ENCODE data around the gene HTR2B. TPM values are rescaled to one million over a fixed set of nuclear protein-coding genes. Genes with fewer than 3 reads are reported as not detected.

HTR2B gene
- total RNA-seq, 4 donors from 2014 or later = 0.09 TPM; not detected in 3

GRCh38 chr2:231130336-231131056 is 5.7 kb upstream of the HTR2B start:
- ATAC-seq (no peak), DNase-seq (no peak)
- Histone ChIP-seq H3K27me3 (no peaks in the 10 kb centered on the region), H3K36me3 (no peaks in the 10 kb centered on the region), H3K9me3 (no peaks in the 10 kb centered on the region), H3K4me1 (peaks cover 17 to 34% of the 10 kb centered on the region in 2 donors), H3K4me3 (no peak overlapping the region), H3K27ac (no peak overlapping the region)
- in situ Hi-C loops (cut with MboI; ENCODE audit: low sequenced_read_pairs in 4 of 4) = no loop called here
- intact Hi-C loops (cut with DNase I; ENCODE audit: low total_unique reads) = no loop called here
- no peak for TF ChIP-seq CTCF (IDR thresholded peaks at IDR 0.05 in 4 of 5, conservative IDR thresholded peaks at IDR 0.05 in 1 of 5)
- no peak for TF ChIP-seq POLR2A (IDR thresholded peaks at IDR 0.05)

GRCh38 chr2:231129216-231129615 is 4.4 kb upstream of the HTR2B start:
- Histone ChIP-seq H3K36me3 (no peaks in the 10 kb centered on the region), H3K9me3 (no peaks in the 10 kb centered on the region), H3K27me3 (no peaks in the 10 kb centered on the region), H3K27ac (no peak overlapping the region), H3K4me3 (no peak overlapping the region), H3K4me1 (peaks cover 17 to 35% of the 10 kb centered on the region in 2 donors)
- ATAC-seq (no peak), DNase-seq (no peak)
- in situ Hi-C loops (cut with MboI; ENCODE audit: low sequenced_read_pairs in 4 of 4) (no loop called here), intact Hi-C loops (cut with DNase I; ENCODE audit: low total_unique reads) (no loop called here)
- no peak for TF ChIP-seq CTCF (IDR thresholded peaks at IDR 0.05 in 4 of 5, conservative IDR thresholded peaks at IDR 0.05 in 1 of 5)
- TF ChIP-seq POLR2A (IDR thresholded peaks at IDR 0.05) = no peak

GRCh38 chr2:231128541-231128940 is 3.7 kb upstream of the HTR2B start:
- in situ Hi-C loops (cut with MboI; ENCODE audit: low sequenced_read_pairs in 4 of 4) (no loop called here), intact Hi-C loops (cut with DNase I; ENCODE audit: low total_unique reads) (no loop called here)
- no peaks in the 10 kb centered on the region for H3K9me3 ChIP-seq
- H3K36me3 ChIP-seq = no peaks in the 10 kb centered on the region
- TF ChIP-seq CTCF (IDR thresholded peaks at IDR 0.05 in 4 of 5, conservative IDR thresholded peaks at IDR 0.05 in 1 of 5) (no peak), POLR2A (IDR thresholded peaks at IDR 0.05) (no peak)
- H3K27ac ChIP-seq = no peak overlapping the region
- ATAC-seq = no peak
- peaks cover 17 to 42% of the 10 kb centered on the region in 2 donors for H3K4me1 ChIP-seq
- H3K27me3 ChIP-seq = no peaks in the 10 kb centered on the region
- H3K4me3 ChIP-seq = no peak overlapping the region
- no peak for DNase-seq

- ATAC-seq (no peak), DNase-seq (no peak)
- Histone ChIP-seq H3K27ac (no peak overlapping the region), H3K36me3 (no peaks in the 10 kb centered on the region), H3K27me3 (no peaks in the 10 kb centered on the region), H3K9me3 (no peaks in the 10 kb centered on the region), H3K4me1 (peaks cover 11 to 41% of the 10 kb centered on the region in 2 donors), H3K4me3 (no peak overlapping the region)
- intact Hi-C loops (cut with DNase I; ENCODE audit: low total_unique reads) = no loop called here
- in situ Hi-C loops (cut with MboI; ENCODE audit: low sequenced_read_pairs in 4 of 4) = no loop called here
- TF ChIP-seq CTCF (IDR thresholded peaks at IDR 0.05 in 4 of 5, conservative IDR thresholded peaks at IDR 0.05 in 1 of 5) (no peak), POLR2A (IDR thresholded peaks at IDR 0.05) (no peak)
These were observed 3.1 kb upstream of the HTR2B start for GRCh38 chr2:231127936-231128335.

GRCh38 chr2:231127480-231127879 is 2.6 kb upstream of the HTR2B start:
- Histone ChIP-seq H3K27me3 (no peaks in the 10 kb centered on the region), H3K9me3 (no peaks in the 10 kb centered on the region), H3K4me1 (peaks cover 8 to 39% of the 10 kb centered on the region in 2 donors), H3K36me3 (no peaks in the 10 kb centered on the region), H3K27ac (no peak overlapping the region), H3K4me3 (no peak overlapping the region)
- ATAC-seq (no peak), DNase-seq (no peak)
- in situ Hi-C loops (cut with MboI; ENCODE audit: low sequenced_read_pairs in 4 of 4) = no loop called here
- intact Hi-C loops (cut with DNase I; ENCODE audit: low total_unique reads) = no loop called here
- no peak for TF ChIP-seq CTCF (IDR thresholded peaks at IDR 0.05 in 4 of 5, conservative IDR thresholded peaks at IDR 0.05 in 1 of 5)
- no peak for TF ChIP-seq POLR2A (IDR thresholded peaks at IDR 0.05)

Data from gastrocnemius medialis (tissue), 4 donors.